OCI-LY3 (cell line): ENCODE data around the gene LRFN2.
A peak's percentile ranks its signal among the peaks of the same experiment; 100 is the strongest.

ENCODE experiments used
- H2AFZ ChIP-seq: fragments of 200-600, 300-600 bp; shearing (Covaris generic); 2 replicates; pipeline ENCODE4 v1.6.0; 2014; ENCODE audit warnings: antibody characterized with exemption, low read depth, low read length
- H3K27ac ChIP-seq: fragments of 200-600, 300-600 bp; sonication (generic); 2 replicates; pipeline ENCODE4 v1.5.1; 2014; ENCODE audit warnings: mild to moderate bottlenecking, low read length, moderate library complexity, mixed read lengths
- H3K27me3 ChIP-seq: fragments of 200-600, 300-600 bp; sonication (generic); 2 replicates; pipeline ENCODE4 v1.6.1; 2014; ENCODE audit warnings: low read depth, low read length, mixed read lengths
- H3K36me3 ChIP-seq: fragments of 200-600, 300-600 bp; sonication (generic); replicated peaks from 2 replicates; pipeline ENCODE3; 2014; ENCODE audit warnings: low read depth, low read length, mixed read lengths
- H3K4me1 ChIP-seq: fragments of 300-600, 200-600 bp; sonication (generic); 2 replicates; pipeline ENCODE4 v1.6.1; 2014; ENCODE audit warnings: low read length, mixed read lengths
- H3K4me2 ChIP-seq: fragments of 200-600, 300-600 bp; sonication (generic); 2 replicates; pipeline ENCODE4 v1.6.1; 2014; ENCODE audit warnings: low read length, mixed read lengths
- H3K4me3 ChIP-seq: fragments of 300-600, 200-600 bp; sonication (generic); 2 replicates; pipeline ENCODE4 v1.5.1; 2014; ENCODE audit warnings: antibody characterized with exemption, mild to moderate bottlenecking, low read length, moderate library complexity
- H3K79me2 ChIP-seq: fragments of 300-600, 200-600 bp; shearing (Covaris generic); 2 replicates; pipeline ENCODE4 v1.6.1; 2014; ENCODE audit warnings: mild to moderate bottlenecking, low read length, mixed read lengths
- H3K9ac ChIP-seq: fragments of 300-600, 200-600 bp; shearing (Covaris generic); 2 replicates; pipeline ENCODE4 v1.6.0; 2014; ENCODE audit warnings: mild to moderate bottlenecking, low read length, moderate library complexity
- H3K9me3 ChIP-seq: fragments of 200-600, 300-600 bp; shearing (Covaris generic); 2 replicates; pipeline ENCODE4 v1.6.1; 2014; ENCODE audit warnings: low read length, mixed read lengths; ENCODE audit not compliant: insufficient read depth
- H4K20me1 ChIP-seq: fragments of 200-600, 300-600 bp; sonication (generic); 2 replicates; pipeline ENCODE4 v1.6.1; 2016; ENCODE audit warnings: low read length, mixed read lengths; ENCODE audit not compliant: insufficient read depth
- EZH2phosphoT487 ChIP-seq: fragments of 200-600 bp; shearing (Covaris generic); IDR thresholded peaks from 2 replicates; pipeline ENCODE4 v1.6.1; 2018; ENCODE audit warnings: antibody characterized with exemption, mixed run types, low read depth
- TF ChIP-seq, protein P1 (sequence below): fragments of 200-600, 300-600 bp; sonication (generic); IDR thresholded peaks from 2 replicates; pipeline ENCODE4 v1.5.1; 2014; ENCODE audit warnings: antibody characterized with exemption, low read length, low read depth

Gene LRFN2

DNA sequence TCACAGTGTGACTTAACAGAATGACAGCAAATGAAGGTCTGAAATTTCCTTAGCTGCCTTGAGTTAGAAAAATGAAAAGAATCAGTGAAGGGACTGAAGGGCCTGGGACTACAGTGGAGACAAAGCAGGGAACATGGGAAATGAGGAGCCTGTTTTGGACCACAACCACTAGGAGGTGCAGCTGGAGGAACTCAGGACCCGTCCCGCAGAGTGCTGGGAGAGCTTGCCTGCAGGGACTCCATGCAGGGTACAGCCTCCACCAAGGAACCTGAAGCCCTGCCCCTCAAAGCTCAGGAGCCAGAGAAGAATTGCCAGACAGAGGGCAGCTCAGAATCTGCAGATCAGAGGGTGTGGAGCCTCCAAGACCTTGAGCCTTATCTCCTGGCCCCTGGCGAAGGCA lies 50.7 kb downstream of the LRFN2 start:
- no peak overlapping the region for H3K27ac ChIP-seq
- no peaks in the 10 kb centered on the region for H3K4me1 ChIP-seq
- H3K4me2 ChIP-seq = no peak overlapping the region
- H3K4me3 ChIP-seq = no peak overlapping the region
- TF ChIP-seq, protein P1, sequence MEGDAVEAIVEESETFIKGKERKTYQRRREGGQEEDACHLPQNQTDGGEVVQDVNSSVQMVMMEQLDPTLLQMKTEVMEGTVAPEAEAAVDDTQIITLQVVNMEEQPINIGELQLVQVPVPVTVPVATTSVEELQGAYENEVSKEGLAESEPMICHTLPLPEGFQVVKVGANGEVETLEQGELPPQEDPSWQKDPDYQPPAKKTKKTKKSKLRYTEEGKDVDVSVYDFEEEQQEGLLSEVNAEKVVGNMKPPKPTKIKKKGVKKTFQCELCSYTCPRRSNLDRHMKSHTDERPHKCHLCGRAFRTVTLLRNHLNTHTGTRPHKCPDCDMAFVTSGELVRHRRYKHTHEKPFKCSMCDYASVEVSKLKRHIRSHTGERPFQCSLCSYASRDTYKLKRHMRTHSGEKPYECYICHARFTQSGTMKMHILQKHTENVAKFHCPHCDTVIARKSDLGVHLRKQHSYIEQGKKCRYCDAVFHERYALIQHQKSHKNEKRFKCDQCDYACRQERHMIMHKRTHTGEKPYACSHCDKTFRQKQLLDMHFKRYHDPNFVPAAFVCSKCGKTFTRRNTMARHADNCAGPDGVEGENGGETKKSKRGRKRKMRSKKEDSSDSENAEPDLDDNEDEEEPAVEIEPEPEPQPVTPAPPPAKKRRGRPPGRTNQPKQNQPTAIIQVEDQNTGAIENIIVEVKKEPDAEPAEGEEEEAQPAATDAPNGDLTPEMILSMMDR = 0 out of 2 replicates have a peak, but pooled peaks have one; percentile 9
- TF ChIP-seq EZH2phosphoT487 = no peak
- no peak overlapping the region for H3K9ac ChIP-seq
- no peaks in the 10 kb centered on the region for H3K9me3 ChIP-seq
- H3K27me3 ChIP-seq = peaks cover 49% of the 10 kb centered on the region
- H3K79me2 ChIP-seq = no peaks in the 10 kb centered on the region
- H3K36me3 ChIP-seq = no peaks in the 10 kb centered on the region
- H4K20me1 ChIP-seq = no peaks in the 10 kb centered on the region
- no peak overlapping the region for H2AFZ ChIP-seq

DNA sequence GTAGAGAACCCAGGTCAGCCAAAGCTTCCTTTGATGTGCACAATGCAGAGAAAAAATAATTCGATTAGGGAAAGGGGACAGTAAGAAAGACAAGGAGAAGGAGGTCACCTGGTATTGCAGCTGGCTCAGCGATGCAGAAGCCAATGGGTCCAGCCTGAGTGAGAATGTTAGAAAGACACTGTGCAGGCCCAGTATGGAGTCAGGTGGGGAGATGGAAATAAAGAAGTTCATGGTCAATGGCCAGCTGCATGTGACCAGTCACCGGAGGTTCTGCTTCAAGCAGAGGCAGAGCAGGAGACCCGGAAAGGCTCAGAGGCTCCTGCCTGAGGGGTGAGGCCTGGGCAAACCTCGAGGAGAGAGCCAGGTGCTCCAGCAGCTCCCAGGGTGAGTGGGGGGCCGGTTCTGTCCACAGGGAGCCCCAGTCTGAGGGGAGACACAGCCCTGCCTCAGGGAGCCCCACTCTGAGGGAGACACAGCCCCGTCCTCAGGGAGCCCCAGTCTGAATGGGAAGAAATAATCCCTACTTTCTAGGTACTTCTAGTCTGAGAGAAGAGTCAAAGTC lies 51.3 kb downstream of the LRFN2 start:
- Histone ChIP-seq H3K36me3 (no peaks in the 10 kb centered on the region), H3K27ac (no peak overlapping the region), H2AFZ (no peak overlapping the region), H3K4me3 (no peak overlapping the region), H3K4me2 (no peak overlapping the region), H3K9ac (no peak overlapping the region), H4K20me1 (no peaks in the 10 kb centered on the region), H3K4me1 (no peaks in the 10 kb centered on the region), H3K79me2 (no peaks in the 10 kb centered on the region), H3K9me3 (no peaks in the 10 kb centered on the region), H3K27me3 (peaks cover 44% of the 10 kb centered on the region)
- TF ChIP-seq, protein P1 = no peak
- TF ChIP-seq EZH2phosphoT487 = no peak

DNA sequence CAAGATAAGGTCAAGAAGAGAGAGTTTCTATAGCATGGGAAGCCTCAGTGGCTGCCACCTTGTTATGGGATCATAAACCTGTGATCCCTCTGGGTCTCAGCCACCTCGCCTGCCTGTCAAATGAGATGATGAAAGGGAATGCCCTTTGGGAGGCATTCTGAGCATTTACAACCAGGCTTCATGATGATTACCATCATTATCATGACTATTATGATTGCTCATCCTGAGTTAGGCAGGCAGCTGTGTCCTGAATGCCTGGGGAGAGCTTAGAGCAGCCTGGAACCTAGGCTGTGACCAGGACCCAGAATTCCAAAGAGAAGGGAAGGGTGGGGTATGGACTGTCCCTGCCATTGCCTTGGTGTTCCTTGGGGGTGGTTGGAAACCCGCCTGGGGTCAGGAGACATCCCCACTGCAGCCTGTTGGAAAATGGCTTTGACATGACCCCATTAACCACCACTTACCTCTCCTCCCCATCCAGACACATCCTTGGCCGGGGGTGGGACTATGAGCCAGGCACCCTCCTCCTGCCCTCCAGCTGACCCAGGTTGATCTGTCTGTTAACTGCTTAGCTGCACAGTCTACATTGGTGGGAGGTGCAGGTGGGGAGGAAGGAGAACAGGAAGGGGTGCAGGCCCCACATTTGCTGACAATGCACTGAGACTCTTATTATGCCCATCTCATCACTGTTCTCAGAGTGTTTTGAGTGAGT lies 51.9 kb downstream of the LRFN2 start:
- TF ChIP-seq EZH2phosphoT487 = no peak
- TF ChIP-seq, protein P1 = no peak
- no peak overlapping the region for H2AFZ ChIP-seq
- H3K27ac ChIP-seq = no peak overlapping the region
- H3K27me3 ChIP-seq = peaks cover 38% of the 10 kb centered on the region
- H4K20me1 ChIP-seq = no peaks in the 10 kb centered on the region
- H3K4me2 ChIP-seq = no peak overlapping the region
- H3K36me3 ChIP-seq = no peaks in the 10 kb centered on the region
- no peaks in the 10 kb centered on the region for H3K9me3 ChIP-seq
- no peak overlapping the region for H3K9ac ChIP-seq
- no peak overlapping the region for H3K4me3 ChIP-seq
- no peaks in the 10 kb centered on the region for H3K4me1 ChIP-seq
- no peaks in the 10 kb centered on the region for H3K79me2 ChIP-seq

DNA sequence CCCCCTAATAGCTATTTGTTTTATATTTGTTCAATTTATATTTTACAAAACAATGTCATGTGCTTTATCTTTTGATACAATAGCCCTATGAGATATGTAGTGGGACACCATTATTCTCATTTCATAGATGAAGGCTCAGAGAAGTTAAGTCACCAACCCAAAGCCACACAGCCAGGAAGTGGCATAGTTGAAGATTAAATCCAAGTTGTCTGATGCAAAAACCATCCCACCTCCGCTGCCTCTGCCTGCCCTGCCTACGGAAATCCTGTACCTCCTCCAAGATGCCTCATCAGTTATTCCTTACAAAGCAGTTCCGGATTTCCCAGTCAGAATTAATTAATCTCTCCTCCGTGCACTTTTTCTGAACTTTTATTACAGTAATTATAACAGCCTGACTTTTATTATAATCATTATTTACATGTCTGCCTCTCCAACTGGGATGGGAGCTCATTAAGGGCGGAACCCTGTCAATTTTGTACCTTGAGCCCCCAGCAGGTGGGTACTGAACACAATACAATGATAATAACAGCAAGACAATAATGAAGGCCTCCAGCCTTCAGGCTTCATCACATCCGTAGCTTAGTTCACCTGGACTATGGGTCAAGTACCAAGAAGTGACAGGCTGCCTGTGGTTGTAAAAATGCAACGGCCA lies 54.7 kb downstream of the LRFN2 start:
- Histone ChIP-seq H3K4me1 (peaks cover 5% of the 10 kb centered on the region; the same call in 1 of the 2 replicates), H3K27ac (no peak overlapping the region), H2AFZ (no peak overlapping the region), H3K4me3 (no peak overlapping the region), H4K20me1 (no peaks in the 10 kb centered on the region), H3K27me3 (peaks cover 19% of the 10 kb centered on the region; the same call in 1 of the 2 replicates), H3K4me2 (no peak overlapping the region), H3K79me2 (no peaks in the 10 kb centered on the region), H3K9ac (no peak overlapping the region), H3K36me3 (no peaks in the 10 kb centered on the region), H3K9me3 (no peaks in the 10 kb centered on the region)
- no peak for TF ChIP-seq EZH2phosphoT487
- TF ChIP-seq, protein P1 = no peak
